ENCODE results near the gene CAD. TPM values are rescaled to one million over a fixed set of nuclear protein-coding genes. Genes with fewer than 3 reads are reported as not detected.

CAD gene
- polyA plus RNA-seq, 1 donor from 2014 or later = 14.2 TPM

GRCh38 chr2:27251766-27252165 lies 34.6 kb downstream of the CAD start:
- TF ChIP-seq POLR2AphosphoS5 (IDR thresholded peaks at IDR 0.05) = no peak
- no peak for TF ChIP-seq MXI1 (conservative IDR thresholded peaks at IDR 0.05; ENCODE audit: poor library complexity, severe bottlenecking)
- no peak for TF ChIP-seq SMC3 (conservative IDR thresholded peaks at IDR 0.05; ENCODE audit: poor library complexity)
- TF ChIP-seq CTCF (IDR thresholded peaks at IDR 0.05; ENCODE audit: poor library complexity, severe bottlenecking) = no peak
- no peak for TF ChIP-seq REST (IDR thresholded peaks at IDR 0.05; ENCODE audit: borderline replicate concordance)
- no peak for TF ChIP-seq TAF1 (IDR thresholded peaks at IDR 0.05; ENCODE audit: low read depth)
- TF ChIP-seq EP300 (conservative IDR thresholded peaks at IDR 0.05; ENCODE audit: poor library complexity, severe bottlenecking) = no peak
- no peak for TF ChIP-seq EZH2 (IDR thresholded peaks at IDR 0.05; ENCODE audit: borderline replicate concordance, insufficient read depth, low read length, poor library complexity, severe bottlenecking)
- no peak for TF ChIP-seq RAD21 (conservative IDR thresholded peaks at IDR 0.05)
- Histone ChIP-seq H3K4me2 (ENCODE audit: low read length) (no peak overlapping the region), H3K36me3 (ENCODE audit: insufficient read depth, low read length) (no peaks in the 10 kb centered on the region), H3K27me3 (ENCODE audit: insufficient read depth, low read depth, low read length) (peaks cover 5% of the 10 kb centered on the region), H3F3A (ENCODE audit: insufficient read depth, low read length, poor library complexity, severe bottlenecking) (no peaks in the 10 kb centered on the region), H4K20me1 (ENCODE audit: insufficient read depth) (no peaks in the 10 kb centered on the region), H3K9me2 (ENCODE audit: insufficient read depth, low read length) (no peaks in the 10 kb centered on the region), H3K9me3 (ENCODE audit: low read length) (no peaks in the 10 kb centered on the region), H3K27ac (ENCODE audit: low read length) (no peak overlapping the region), H3K9ac (ENCODE audit: low read length) (no peak overlapping the region), H2AFZ (ENCODE audit: low read depth, low read length) (no peak overlapping the region), H3K4me3 (ENCODE audit: low read length) (no peak overlapping the region), H3K79me2 (replicated peaks; ENCODE audit: insufficient read depth, low read length) (no peaks in the 10 kb centered on the region)

- H3K79me2 ChIP-seq (replicated peaks; ENCODE audit: insufficient read depth, low read length) = no peaks in the 10 kb centered on the region
- TF ChIP-seq EZH2 (IDR thresholded peaks at IDR 0.05; ENCODE audit: borderline replicate concordance, insufficient read depth, low read length, poor library complexity, severe bottlenecking) (no peak), MXI1 (conservative IDR thresholded peaks at IDR 0.05; ENCODE audit: poor library complexity, severe bottlenecking) (no peak), SMC3 (conservative IDR thresholded peaks at IDR 0.05; ENCODE audit: poor library complexity) (no peak), RAD21 (conservative IDR thresholded peaks at IDR 0.05) (no peak), TAF1 (IDR thresholded peaks at IDR 0.05; ENCODE audit: low read depth) (no peak), EP300 (conservative IDR thresholded peaks at IDR 0.05; ENCODE audit: poor library complexity, severe bottlenecking) (no peak), REST (IDR thresholded peaks at IDR 0.05; ENCODE audit: borderline replicate concordance) (no peak), POLR2AphosphoS5 (IDR thresholded peaks at IDR 0.05) (no peak), CTCF (IDR thresholded peaks at IDR 0.05; ENCODE audit: poor library complexity, severe bottlenecking) (no peak)
- H3K4me3 ChIP-seq (ENCODE audit: low read length) = no peak overlapping the region
- no peak overlapping the region for H3K4me2 ChIP-seq (ENCODE audit: low read length)
- no peaks in the 10 kb centered on the region for H3K36me3 ChIP-seq (ENCODE audit: insufficient read depth, low read length)
- H3K27me3 ChIP-seq (ENCODE audit: insufficient read depth, low read depth, low read length) = peaks cover 14% of the 10 kb centered on the region
- H3K9me3 ChIP-seq (ENCODE audit: low read length) = no peaks in the 10 kb centered on the region
- no peaks in the 10 kb centered on the region for H3F3A ChIP-seq (ENCODE audit: insufficient read depth, low read length, poor library complexity, severe bottlenecking)
- no peak overlapping the region for H2AFZ ChIP-seq (ENCODE audit: low read depth, low read length)
- no peaks in the 10 kb centered on the region for H3K9me2 ChIP-seq (ENCODE audit: insufficient read depth, low read length)
- no peak overlapping the region for H3K27ac ChIP-seq (ENCODE audit: low read length)
- no peaks in the 10 kb centered on the region for H4K20me1 ChIP-seq (ENCODE audit: insufficient read depth)
- no peak overlapping the region for H3K9ac ChIP-seq (ENCODE audit: low read length)
Measured at GRCh38 chr2:27255187-27255586, 38.0 kb downstream of the CAD start.

Measured in neural cell (in vitro differentiated cells).